SK-N-SH treated with all-trans-retinoic acid at 6 μM for 48 hours (cell line): ENCODE measurements around the gene B3GALT2.
A peak's percentile ranks its signal among the peaks of the same experiment; 100 is the strongest.

Experiments
- ATAC-seq: fragments of 200-7000 bp; cut with Tn5 transposase; 3 replicates; pipeline ENCODE4 v1.9.1; 2020; ENCODE audit warnings: mild to moderate bottlenecking, moderate library complexity
- ESRRG ChIP-seq: fragments of 250-450 bp; sonication (Bioruptor Pico); IDR thresholded peaks from 2 replicates; pipeline ENCODE4 v1.6.1; 2021; ENCODE audit warnings: mild to moderate bottlenecking
- ISL1 ChIP-seq: fragments of 250-450 bp; sonication (Bioruptor Pico); IDR thresholded peaks from 2 replicates; pipeline ENCODE4 v2.1.2; 2022; ENCODE audit warnings: mild to moderate bottlenecking, moderate library complexity
- OSR1 ChIP-seq: fragments of 250-450 bp; sonication (Bioruptor Pico); IDR thresholded peaks from 2 replicates; pipeline ENCODE4 v1.8.0; 2022; ENCODE audit warnings: moderate library complexity, mild to moderate bottlenecking, inconsistent platforms
- PPARA ChIP-seq: fragments of 250-450 bp; sonication (Bioruptor Pico); IDR thresholded peaks from 2 replicates; pipeline ENCODE4 v1.5.0; 2020; ENCODE audit warnings: mild to moderate bottlenecking, borderline replicate concordance
- RARB ChIP-seq: fragments of 250-450 bp; sonication (Bioruptor Pico); IDR thresholded peaks from 2 replicates; pipeline ENCODE4 v1.8.0; 2021; ENCODE audit warnings: mild to moderate bottlenecking, moderate library complexity
- SNAI2 ChIP-seq: fragments of 250-450 bp; sonication (Bioruptor Pico); IDR thresholded peaks from 2 replicates; pipeline ENCODE4 v1.5.0; 2020; ENCODE audit warnings: mild to moderate bottlenecking, moderate library complexity
- TOX ChIP-seq: fragments of 250-450 bp; sonication (Bioruptor Pico); IDR thresholded peaks from 2 replicates; pipeline ENCODE4 v1.8.0; 2021; ENCODE audit warnings: mild to moderate bottlenecking, moderate library complexity, borderline replicate concordance
- ZC3H10 ChIP-seq: fragments of 250-450 bp; sonication (Bioruptor Pico); IDR thresholded peaks from 2 replicates; pipeline ENCODE4 v1.5.1; 2021; ENCODE audit warnings: mild to moderate bottlenecking, moderate library complexity
- ZFP3 ChIP-seq: fragments of 250-450 bp; sonication (Bioruptor Pico); IDR thresholded peaks from 2 replicates; pipeline ENCODE4 v1.5.0; 2020; ENCODE audit warnings: mild to moderate bottlenecking, moderate library complexity
- ZFP30 ChIP-seq: fragments of 450-650 bp; formaldehyde crosslinking; IDR thresholded peaks from 2 replicates; pipeline ENCODE4 v1.5.0; 2022; ENCODE audit warnings: mild to moderate bottlenecking, moderate library complexity
- ZNF565 ChIP-seq: fragments of 450-650 bp; formaldehyde crosslinking; conservative IDR thresholded peaks from 2 replicates; pipeline ENCODE4 v1.5.0; 2020; ENCODE audit warnings: low read depth, mild to moderate bottlenecking, moderate library complexity
- ZNF70 ChIP-seq: fragments of 450-650 bp; formaldehyde crosslinking; IDR thresholded peaks from 2 replicates; pipeline ENCODE4 v1.5.0; 2020; ENCODE audit warnings: mild to moderate bottlenecking, moderate library complexity
- ZNF8 ChIP-seq: fragments of 450-650 bp; formaldehyde crosslinking; IDR thresholded peaks from 2 replicates; pipeline ENCODE4 v1.5.0; 2020; ENCODE audit warnings: mild to moderate bottlenecking, moderate library complexity
- TF ChIP-seq, protein P1 (sequence below): fragments of 250-450 bp; sonication (Bioruptor Pico); IDR thresholded peaks from 2 replicates; pipeline ENCODE4 v1.5.1; 2021; ENCODE audit warnings: mild to moderate bottlenecking, moderate library complexity
- TF ChIP-seq, protein P2 (sequence below): fragments of 250-450 bp; sonication (Bioruptor Pico); IDR thresholded peaks from 2 replicates; pipeline ENCODE4 v1.5.1; 2020; ENCODE audit warnings: low read depth, mild to moderate bottlenecking, moderate library complexity
- TF ChIP-seq, protein P3 (sequence below): fragments of 250-450 bp; sonication (Bioruptor Pico); IDR thresholded peaks from 2 replicates; pipeline ENCODE4 v1.8.0; 2020; ENCODE audit warnings: mild to moderate bottlenecking, moderate library complexity, borderline replicate concordance
- TF ChIP-seq, protein P4 (sequence below): fragments of 250-450 bp; sonication (Bioruptor Pico); IDR thresholded peaks from 2 replicates; pipeline ENCODE4 v1.5.0; 2020; ENCODE audit warnings: mild to moderate bottlenecking, moderate library complexity

The B3GALT2 gene

DNA sequence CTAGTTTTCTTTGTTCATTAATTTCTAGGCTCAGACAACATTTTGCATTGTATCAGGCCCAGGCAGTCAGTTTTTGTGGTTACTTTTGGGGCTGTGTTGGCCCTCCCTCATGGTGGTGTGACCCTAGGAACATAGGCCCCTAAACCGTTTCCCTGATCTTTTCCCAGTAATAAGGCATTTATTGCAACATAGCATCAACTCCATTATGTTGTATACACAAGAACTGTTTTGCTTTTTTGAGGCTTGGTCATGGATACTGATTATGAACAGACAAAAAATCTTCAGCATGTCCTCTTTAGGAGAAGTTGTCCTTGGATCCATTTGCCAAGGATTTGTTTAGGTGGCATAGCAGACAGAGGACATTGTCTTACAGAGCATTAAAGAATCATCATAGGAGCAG is 10.3 kb downstream of the B3GALT2 start (continued):
- TF ChIP-seq, protein P1, sequence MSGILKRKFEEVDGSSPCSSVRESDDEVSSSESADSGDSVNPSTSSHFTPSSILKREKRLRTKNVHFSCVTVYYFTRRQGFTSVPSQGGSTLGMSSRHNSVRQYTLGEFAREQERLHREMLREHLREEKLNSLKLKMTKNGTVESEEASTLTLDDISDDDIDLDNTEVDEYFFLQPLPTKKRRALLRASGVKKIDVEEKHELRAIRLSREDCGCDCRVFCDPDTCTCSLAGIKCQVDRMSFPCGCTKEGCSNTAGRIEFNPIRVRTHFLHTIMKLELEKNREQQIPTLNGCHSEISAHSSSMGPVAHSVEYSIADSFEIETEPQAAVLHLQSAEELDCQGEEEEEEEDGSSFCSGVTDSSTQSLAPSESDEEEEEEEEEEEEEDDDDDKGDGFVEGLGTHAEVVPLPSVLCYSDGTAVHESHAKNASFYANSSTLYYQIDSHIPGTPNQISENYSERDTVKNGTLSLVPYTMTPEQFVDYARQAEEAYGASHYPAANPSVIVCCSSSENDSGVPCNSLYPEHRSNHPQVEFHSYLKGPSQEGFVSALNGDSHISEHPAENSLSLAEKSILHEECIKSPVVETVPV (CRISPR knock-in tag) = no peak
- TF ChIP-seq ZNF70 (CRISPR knock-in tag) (no peak), ZNF8 (CRISPR knock-in tag) (no peak), TOX (no peak), SNAI2 (CRISPR knock-in tag) (no peak)
- TF ChIP-seq, all 23 proteins: peak for 0

DNA sequence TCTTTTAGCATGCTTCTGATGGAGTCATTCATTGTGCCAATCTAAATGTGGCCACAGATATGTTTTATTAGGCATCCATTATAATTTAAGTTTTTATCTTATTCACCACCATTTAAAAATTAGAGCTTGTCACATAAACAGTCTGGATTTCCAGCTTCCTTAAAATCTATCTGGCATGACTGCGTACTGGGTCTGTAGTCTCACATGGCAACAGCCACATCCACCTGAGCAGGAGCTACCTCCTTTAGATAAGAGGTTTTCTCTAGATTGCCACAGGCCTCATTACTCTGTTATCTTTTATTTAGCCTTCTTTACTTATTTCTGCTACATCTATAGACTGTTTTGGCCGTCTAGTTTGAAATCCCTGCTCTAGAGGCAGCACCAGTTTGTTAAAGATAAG is 29.1 kb downstream of the B3GALT2 start:
- TF ChIP-seq, protein P2, sequence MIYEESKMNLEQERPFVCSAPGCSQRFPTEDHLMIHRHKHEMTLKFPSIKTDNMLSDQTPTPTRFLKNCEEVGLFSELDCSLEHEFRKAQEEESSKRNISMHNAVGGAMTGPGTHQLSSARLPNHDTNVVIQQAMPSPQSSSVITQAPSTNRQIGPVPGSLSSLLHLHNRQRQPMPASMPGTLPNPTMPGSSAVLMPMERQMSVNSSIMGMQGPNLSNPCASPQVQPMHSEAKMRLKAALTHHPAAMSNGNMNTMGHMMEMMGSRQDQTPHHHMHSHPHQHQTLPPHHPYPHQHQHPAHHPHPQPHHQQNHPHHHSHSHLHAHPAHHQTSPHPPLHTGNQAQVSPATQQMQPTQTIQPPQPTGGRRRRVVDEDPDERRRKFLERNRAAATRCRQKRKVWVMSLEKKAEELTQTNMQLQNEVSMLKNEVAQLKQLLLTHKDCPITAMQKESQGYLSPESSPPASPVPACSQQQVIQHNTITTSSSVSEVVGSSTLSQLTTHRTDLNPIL = no peak
- no peak for TF ChIP-seq ZNF565
- TF ChIP-seq, all 23 proteins: peak for 0
- ATAC-seq = peak; percentile 19; the same call in 1 of the 3 replicates

DNA sequence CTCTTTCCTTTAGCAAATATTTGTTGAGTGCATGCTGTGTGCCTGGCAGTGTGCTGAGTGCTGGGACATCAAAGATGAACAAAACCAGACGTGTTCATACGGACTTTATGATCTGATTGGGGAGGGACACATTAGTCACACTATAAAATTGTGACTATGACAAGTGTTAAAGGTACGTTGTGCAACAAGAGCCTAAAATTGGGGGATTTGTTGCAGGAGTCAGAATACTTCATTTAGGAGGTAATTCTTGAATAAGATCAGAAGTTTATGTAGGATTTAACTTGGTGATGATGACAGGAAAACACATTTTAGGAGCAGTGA is 29.6 kb downstream of the B3GALT2 start:
- ATAC-seq = no peak

DNA sequence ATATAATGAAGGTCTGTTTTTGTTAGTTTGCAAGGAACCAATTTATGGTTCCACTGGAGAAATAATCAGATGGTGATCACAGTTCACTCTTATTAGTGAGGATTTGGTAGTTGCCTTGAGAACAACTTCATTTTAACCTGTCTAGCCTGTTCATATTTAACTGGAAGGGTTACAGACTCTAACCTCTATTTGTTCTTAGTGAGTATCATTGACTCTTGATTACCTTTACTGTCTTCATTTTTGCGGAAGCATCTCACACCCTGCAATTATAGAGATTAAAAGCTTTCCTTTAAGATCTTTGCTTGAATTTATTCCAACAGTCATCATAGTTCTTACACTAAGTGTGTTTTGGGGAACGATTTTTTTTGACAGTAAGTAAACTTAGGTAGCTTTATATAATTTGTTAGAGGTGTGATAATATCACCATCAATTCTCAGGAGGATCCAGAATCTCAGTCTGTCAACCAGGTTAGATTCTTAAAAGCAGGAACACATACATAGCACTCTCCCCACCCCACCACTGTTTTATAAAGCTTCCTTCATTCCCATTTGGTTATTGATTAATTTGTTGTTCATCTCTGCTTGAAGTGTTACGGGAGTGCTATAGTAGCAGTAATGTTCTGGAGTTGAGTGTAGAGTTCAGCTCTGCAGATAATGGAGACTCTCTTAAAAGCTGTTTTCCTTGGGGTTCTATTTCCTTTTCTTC is 30.1 kb downstream of the B3GALT2 start:
- no peak for ATAC-seq
- TF ChIP-seq ZFP3 (no peak), ZFP30 (CRISPR knock-in tag) (no peak), ESRRG (no peak), PPARA (CRISPR knock-in tag) (no peak), ZC3H10 (CRISPR knock-in tag) (no peak), ZNF565 (no peak), OSR1 (CRISPR knock-in tag) (no peak), SNAI2 (CRISPR knock-in tag) (no peak), RARB (CRISPR knock-in tag) (no peak)
- TF ChIP-seq, protein P3, sequence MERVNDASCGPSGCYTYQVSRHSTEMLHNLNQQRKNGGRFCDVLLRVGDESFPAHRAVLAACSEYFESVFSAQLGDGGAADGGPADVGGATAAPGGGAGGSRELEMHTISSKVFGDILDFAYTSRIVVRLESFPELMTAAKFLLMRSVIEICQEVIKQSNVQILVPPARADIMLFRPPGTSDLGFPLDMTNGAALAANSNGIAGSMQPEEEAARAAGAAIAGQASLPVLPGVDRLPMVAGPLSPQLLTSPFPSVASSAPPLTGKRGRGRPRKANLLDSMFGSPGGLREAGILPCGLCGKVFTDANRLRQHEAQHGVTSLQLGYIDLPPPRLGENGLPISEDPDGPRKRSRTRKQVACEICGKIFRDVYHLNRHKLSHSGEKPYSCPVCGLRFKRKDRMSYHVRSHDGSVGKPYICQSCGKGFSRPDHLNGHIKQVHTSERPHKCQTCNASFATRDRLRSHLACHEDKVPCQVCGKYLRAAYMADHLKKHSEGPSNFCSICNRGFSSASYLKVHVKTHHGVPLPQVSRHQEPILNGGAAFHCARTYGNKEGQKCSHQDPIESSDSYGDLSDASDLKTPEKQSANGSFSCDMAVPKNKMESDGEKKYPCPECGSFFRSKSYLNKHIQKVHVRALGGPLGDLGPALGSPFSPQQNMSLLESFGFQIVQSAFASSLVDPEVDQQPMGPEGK (CRISPR knock-in tag) = no peak
- TF ChIP-seq, protein P2 = no peak

More for the DNA sequence above, 29.6 kb downstream of the B3GALT2 start:
- TF ChIP-seq ZFP30 (CRISPR knock-in tag) = no peak
- TF ChIP-seq, protein P3 (CRISPR knock-in tag) = no peak
- no peak for TF ChIP-seq ISL1 (CRISPR knock-in tag)
- TF ChIP-seq, protein P4, sequence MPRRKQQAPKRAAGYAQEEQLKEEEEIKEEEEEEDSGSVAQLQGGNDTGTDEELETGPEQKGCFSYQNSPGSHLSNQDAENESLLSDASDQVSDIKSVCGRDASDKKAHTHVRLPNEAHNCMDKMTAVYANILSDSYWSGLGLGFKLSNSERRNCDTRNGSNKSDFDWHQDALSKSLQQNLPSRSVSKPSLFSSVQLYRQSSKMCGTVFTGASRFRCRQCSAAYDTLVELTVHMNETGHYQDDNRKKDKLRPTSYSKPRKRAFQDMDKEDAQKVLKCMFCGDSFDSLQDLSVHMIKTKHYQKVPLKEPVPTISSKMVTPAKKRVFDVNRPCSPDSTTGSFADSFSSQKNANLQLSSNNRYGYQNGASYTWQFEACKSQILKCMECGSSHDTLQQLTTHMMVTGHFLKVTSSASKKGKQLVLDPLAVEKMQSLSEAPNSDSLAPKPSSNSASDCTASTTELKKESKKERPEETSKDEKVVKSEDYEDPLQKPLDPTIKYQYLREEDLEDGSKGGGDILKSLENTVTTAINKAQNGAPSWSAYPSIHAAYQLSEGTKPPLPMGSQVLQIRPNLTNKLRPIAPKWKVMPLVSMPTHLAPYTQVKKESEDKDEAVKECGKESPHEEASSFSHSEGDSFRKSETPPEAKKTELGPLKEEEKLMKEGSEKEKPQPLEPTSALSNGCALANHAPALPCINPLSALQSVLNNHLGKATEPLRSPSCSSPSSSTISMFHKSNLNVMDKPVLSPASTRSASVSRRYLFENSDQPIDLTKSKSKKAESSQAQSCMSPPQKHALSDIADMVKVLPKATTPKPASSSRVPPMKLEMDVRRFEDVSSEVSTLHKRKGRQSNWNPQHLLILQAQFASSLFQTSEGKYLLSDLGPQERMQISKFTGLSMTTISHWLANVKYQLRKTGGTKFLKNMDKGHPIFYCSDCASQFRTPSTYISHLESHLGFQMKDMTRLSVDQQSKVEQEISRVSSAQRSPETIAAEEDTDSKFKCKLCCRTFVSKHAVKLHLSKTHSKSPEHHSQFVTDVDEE = no peak
- no peak for TF ChIP-seq ZFP3
- TF ChIP-seq ESRRG = no peak
